Type B pancreatic cell (in vitro differentiated cells): ENCODE results near the gene DOCK10. TPM values are rescaled to one million over a fixed set of nuclear protein-coding genes. Genes with fewer than 3 reads are reported as not detected.

Source experiments
- DNase-seq: peaks from one replicate; pipeline ENCODE4 v3.0.0; 2021; ENCODE audit warnings: mixed read lengths; ENCODE audit not compliant: unreplicated experiment; ENCODE audit errors: extremely low spot score
- H3K27ac Mint-ChIP-seq: 2 replicates; pipeline ENCODE4 v1.8.0; 2021; ENCODE audit warnings: mild to moderate bottlenecking, mixed read lengths
- H3K27me3 Mint-ChIP-seq: 2 replicates; pipeline ENCODE4 v1.8.0; 2021; ENCODE audit warnings: mixed read lengths
- H3K36me3 Mint-ChIP-seq: 2 replicates; pipeline ENCODE4 v1.8.0; 2021; ENCODE audit warnings: mixed read lengths
- H3K4me1 Mint-ChIP-seq: one replicate; pipeline ENCODE4 v1.8.0; 2021; ENCODE audit warnings: mixed read lengths; ENCODE audit not compliant: unreplicated experiment
- H3K4me3 Mint-ChIP-seq: 2 replicates; pipeline ENCODE4 v1.8.0; 2021; ENCODE audit warnings: mild to moderate bottlenecking, mixed read lengths
- H3K9me3 Mint-ChIP-seq: 2 replicates; pipeline ENCODE4 v1.8.0; 2021; ENCODE audit warnings: mixed read lengths
- total RNA-seq: library from RNA; stranded (reverse); gene quantifications from 2 replicates; pipeline ENCODE4 v1.2.1, GENCODE V29; 2021; ENCODE audit warnings: low replicate concordance
- TF ChIP-seq, protein P1 (sequence below): fragments of 200-600 bp; sonication (generic); conservative IDR thresholded peaks from 2 replicates; pipeline ENCODE4 v1.5.0; 2021; ENCODE audit warnings: antibody characterized with exemption, mild to moderate bottlenecking

Gene DOCK10
- total RNA-seq, 1 donor from 2014 or later = 3.5 TPM

DNA sequence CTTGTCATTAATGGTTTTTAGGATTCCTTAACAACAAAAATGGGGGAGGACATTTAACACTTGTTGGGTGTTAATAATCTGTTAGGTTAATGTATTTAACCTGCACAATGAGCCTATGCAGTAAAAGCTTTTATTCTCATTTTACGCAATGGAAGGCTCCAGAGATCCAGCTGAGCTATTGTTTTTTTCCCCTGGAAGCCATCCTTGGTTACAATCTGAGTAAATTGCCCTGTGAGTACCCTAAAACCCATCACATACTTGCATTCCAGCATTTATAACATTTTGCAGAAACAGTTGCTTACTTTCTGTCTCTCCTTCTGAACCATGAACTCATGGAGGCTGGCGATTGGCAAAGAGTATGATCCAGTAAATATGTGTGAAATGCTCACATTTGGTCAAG lies 30.2 kb upstream of the DOCK10 start:
- H3K36me3 Mint-ChIP-seq = no peaks in the 10 kb centered on the region
- no peak overlapping the region for H3K4me3 Mint-ChIP-seq
- H3K27me3 Mint-ChIP-seq = peaks cover 20% of the 10 kb centered on the region
- H3K9me3 Mint-ChIP-seq = no peaks in the 10 kb centered on the region
- no peak overlapping the region for H3K27ac Mint-ChIP-seq
- TF ChIP-seq, protein P1, sequence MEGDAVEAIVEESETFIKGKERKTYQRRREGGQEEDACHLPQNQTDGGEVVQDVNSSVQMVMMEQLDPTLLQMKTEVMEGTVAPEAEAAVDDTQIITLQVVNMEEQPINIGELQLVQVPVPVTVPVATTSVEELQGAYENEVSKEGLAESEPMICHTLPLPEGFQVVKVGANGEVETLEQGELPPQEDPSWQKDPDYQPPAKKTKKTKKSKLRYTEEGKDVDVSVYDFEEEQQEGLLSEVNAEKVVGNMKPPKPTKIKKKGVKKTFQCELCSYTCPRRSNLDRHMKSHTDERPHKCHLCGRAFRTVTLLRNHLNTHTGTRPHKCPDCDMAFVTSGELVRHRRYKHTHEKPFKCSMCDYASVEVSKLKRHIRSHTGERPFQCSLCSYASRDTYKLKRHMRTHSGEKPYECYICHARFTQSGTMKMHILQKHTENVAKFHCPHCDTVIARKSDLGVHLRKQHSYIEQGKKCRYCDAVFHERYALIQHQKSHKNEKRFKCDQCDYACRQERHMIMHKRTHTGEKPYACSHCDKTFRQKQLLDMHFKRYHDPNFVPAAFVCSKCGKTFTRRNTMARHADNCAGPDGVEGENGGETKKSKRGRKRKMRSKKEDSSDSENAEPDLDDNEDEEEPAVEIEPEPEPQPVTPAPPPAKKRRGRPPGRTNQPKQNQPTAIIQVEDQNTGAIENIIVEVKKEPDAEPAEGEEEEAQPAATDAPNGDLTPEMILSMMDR = no peak
- H3K4me1 Mint-ChIP-seq = peaks cover 4% of the 10 kb centered on the region
- no peak for DNase-seq

DNA sequence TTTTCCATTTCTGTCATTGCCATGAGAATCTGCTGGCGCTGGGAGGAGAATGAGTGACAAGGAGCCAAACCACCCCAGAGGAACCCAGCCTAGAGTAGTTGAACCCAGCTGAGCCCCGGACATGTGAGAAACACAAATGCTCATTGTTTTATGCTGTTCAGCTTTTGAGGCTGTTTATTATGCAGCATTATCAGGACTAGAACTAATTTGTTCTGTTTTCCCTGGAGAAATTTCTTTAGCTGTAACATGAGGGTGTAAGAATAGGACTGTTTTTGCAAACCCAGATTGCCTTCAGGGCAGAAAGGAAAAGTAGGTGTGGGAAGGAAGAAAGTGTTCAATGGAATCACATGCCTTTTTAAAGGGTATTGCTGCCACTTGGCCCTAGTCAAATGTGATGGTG lies 28.5 kb upstream of the DOCK10 start:
- H3K4me1 Mint-ChIP-seq = peaks cover 4% of the 10 kb centered on the region
- no peaks in the 10 kb centered on the region for H3K9me3 Mint-ChIP-seq
- TF ChIP-seq, protein P1 = no peak
- no peak overlapping the region for H3K27ac Mint-ChIP-seq
- peaks cover 20% of the 10 kb centered on the region for H3K27me3 Mint-ChIP-seq
- DNase-seq = no peak
- H3K36me3 Mint-ChIP-seq = no peaks in the 10 kb centered on the region
- no peak overlapping the region for H3K4me3 Mint-ChIP-seq

DNA sequence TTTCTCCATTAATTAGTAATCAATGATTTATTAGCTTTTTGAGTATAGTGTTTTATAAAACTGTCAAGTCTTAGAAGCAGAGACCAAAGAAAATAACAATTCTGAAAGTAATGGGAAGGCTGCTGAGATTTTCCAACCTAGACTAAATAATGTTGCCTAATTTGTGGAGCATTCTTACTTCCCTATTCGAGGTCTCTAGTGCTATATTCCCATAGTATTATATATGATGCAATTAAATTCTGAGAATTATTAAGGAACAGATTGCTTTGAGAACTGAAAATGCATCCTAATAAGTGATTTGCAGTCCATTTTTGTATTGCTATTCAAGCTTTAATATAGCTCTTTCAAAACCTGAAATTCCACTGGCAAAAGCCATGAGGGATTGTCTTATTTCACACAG lies 27.7 kb upstream of the DOCK10 start:
- H3K4me3 Mint-ChIP-seq = no peak overlapping the region
- H3K4me1 Mint-ChIP-seq = peaks cover 4% of the 10 kb centered on the region
- no peaks in the 10 kb centered on the region for H3K36me3 Mint-ChIP-seq
- TF ChIP-seq, protein P1 = no peak
- no peak for DNase-seq
- no peak overlapping the region for H3K27ac Mint-ChIP-seq
- H3K9me3 Mint-ChIP-seq = no peaks in the 10 kb centered on the region
- peaks cover 13% of the 10 kb centered on the region for H3K27me3 Mint-ChIP-seq

DNA sequence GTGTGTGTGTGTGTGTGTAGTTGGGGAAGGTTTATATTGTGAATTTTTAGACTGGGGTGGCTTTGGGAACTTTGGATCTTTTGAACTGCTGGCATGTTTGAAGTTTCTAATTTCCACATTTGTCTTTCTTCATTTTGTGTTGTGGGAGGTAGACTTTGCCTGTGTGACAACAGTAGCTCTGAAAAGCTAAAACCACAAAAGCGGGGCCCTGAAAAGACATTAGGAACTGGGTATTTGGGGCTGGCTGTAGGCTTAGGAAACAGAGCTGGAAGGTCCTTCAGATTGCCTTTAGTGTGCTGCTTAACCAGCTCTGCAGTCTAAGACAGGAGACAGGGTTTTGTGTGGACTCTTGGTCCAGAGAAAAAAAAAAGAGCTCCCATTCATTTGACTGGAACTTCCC lies 27.2 kb upstream of the DOCK10 start:
- TF ChIP-seq, protein P1 = no peak
- no peak overlapping the region for H3K4me3 Mint-ChIP-seq
- H3K9me3 Mint-ChIP-seq = no peaks in the 10 kb centered on the region
- no peaks in the 10 kb centered on the region for H3K36me3 Mint-ChIP-seq
- H3K27ac Mint-ChIP-seq = no peak overlapping the region
- peaks cover 8% of the 10 kb centered on the region for H3K27me3 Mint-ChIP-seq
- no peak for DNase-seq
- peaks cover 4% of the 10 kb centered on the region for H3K4me1 Mint-ChIP-seq

DNA sequence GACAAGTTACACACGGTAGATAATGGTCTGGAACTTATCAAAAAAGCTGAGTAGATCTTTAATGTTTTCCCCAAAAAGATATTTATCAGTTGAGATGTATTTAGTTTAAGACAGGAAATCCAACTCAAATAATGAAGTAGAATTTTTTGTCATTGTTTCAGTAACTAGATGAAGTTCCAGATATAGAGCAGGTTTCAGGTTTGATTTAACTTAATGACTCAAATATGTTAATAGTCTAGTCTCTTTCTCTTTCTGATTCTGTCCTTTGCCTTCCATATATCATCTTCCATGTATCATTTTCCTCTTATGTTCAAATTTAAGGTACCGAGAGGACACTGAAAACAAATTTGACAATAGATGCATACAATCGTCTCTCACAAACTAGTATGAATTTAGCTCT lies 23.6 kb upstream of the DOCK10 start:
- no peak for DNase-seq
- H3K4me1 Mint-ChIP-seq = no peaks in the 10 kb centered on the region
- no peak overlapping the region for H3K4me3 Mint-ChIP-seq
- TF ChIP-seq, protein P1 = no peak
- H3K36me3 Mint-ChIP-seq = no peaks in the 10 kb centered on the region
- no peaks in the 10 kb centered on the region for H3K27me3 Mint-ChIP-seq
- no peaks in the 10 kb centered on the region for H3K9me3 Mint-ChIP-seq
- H3K27ac Mint-ChIP-seq = no peak overlapping the region

DNA sequence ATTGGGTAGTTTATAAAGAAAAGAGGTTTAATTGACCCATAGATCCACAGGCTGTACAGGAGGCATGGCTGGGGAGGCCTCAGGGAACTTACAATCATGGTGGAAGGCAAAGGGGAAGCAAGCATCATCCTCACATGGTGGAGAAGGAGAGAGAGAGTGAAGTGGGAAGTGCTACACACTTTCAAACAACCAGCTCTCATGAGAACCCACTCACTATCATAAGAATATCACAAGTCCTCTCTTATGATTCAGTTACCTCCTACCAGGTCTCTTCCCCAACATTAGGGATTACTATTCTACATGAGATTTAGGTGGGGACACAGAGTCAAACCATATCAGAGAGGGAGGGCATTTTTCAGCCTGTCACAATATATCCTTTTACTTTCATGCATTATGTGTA lies 22.7 kb upstream of the DOCK10 start:
- Mint-ChIP-seq H3K9me3 (no peaks in the 10 kb centered on the region), H3K27me3 (no peaks in the 10 kb centered on the region), H3K4me1 (no peaks in the 10 kb centered on the region), H3K4me3 (no peak overlapping the region), H3K36me3 (no peaks in the 10 kb centered on the region), H3K27ac (no peak overlapping the region)
- TF ChIP-seq, protein P1 = no peak
- no peak for DNase-seq
